Activated T-cell treated with anti-CD3 and anti-CD28 coated beads, Interleukin-2, amount 50 U/mL, for 24 hours (primary cell): ENCODE results near the gene MAP3K20.
A peak's percentile ranks its signal among the peaks of the same experiment; 100 is the strongest.

Experiments
- DNase-seq: peaks from one replicate; pipeline ENCODE4 v3.0.0-alpha.2; 2020
- H3K27ac Mint-ChIP-seq: 2 replicates; pipeline ENCODE4 v1.8.0; 2020; ENCODE audit warnings: mild to moderate bottlenecking, mixed read lengths
- H3K27me3 Mint-ChIP-seq: 2 replicates; pipeline ENCODE4 v1.8.0; 2020; ENCODE audit warnings: mixed read lengths
- H3K36me3 Mint-ChIP-seq: 2 replicates; pipeline ENCODE4 v1.8.0; 2020; ENCODE audit warnings: low read depth, mixed read lengths
- H3K4me1 Mint-ChIP-seq: 2 replicates; pipeline ENCODE4 v1.8.0; 2020; ENCODE audit warnings: low read depth, mixed read lengths
- H3K4me3 Mint-ChIP-seq: 2 replicates; pipeline ENCODE4 v1.8.0; 2020; ENCODE audit warnings: mild to moderate bottlenecking, moderate library complexity, mixed read lengths
- H3K9me3 Mint-ChIP-seq: 2 replicates; pipeline ENCODE4 v1.8.0; 2020; ENCODE audit warnings: mixed read lengths

Gene MAP3K20

DNA sequence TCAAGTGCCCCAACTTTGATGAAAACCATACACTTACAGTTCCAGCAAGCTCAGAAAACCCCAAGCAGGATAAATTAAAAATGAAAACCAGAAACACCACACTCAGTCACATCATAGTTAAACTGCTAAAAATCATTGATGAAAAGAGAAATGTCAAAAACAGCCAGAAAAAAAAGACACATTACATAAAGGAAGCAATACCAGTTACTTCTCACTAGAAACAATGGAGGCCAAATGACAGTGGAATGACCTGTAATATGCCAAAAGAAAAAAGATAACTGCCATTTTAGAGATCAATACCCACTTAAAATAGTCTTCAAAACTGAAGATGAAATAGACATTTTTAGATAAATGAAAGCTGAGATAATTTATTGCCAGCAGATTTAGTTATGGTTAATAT is 66.0 kb downstream of the MAP3K20 start:
- peaks cover 28% of the 10 kb centered on the region for H3K27me3 Mint-ChIP-seq
- no peak overlapping the region for H3K27ac Mint-ChIP-seq
- H3K4me3 Mint-ChIP-seq, result no peak overlapping the region
- peaks cover 22% of the 10 kb centered on the region for H3K4me1 Mint-ChIP-seq
- H3K9me3 Mint-ChIP-seq, result peaks cover 6% of the 10 kb centered on the region
- H3K36me3 Mint-ChIP-seq, result no peaks in the 10 kb centered on the region
- DNase-seq, result no peak

DNA sequence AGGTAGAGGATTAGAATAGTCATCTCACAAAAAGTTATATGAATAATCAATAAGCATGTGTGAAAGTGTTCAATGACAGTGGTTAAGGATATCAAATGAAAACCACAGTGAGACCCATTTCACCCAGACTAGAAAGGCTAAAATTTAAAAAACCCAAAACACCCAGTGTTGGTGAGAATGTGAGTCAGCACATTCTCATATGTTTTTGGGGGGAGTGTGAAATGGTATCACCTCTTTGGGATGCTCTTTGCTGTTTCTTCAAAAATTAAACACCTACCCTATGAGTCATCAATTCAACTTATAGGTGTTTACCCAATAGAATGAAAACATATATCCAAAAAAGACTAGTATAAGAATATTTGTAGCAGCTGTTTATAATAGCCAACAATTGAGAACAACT is 69.8 kb downstream of the MAP3K20 start:
- Mint-ChIP-seq H3K9me3 (peaks cover 8% of the 10 kb centered on the region), H3K4me1 (peaks cover 35% of the 10 kb centered on the region), H3K4me3 (no peak overlapping the region), H3K27ac (no peak overlapping the region), H3K27me3 (peaks cover 22% of the 10 kb centered on the region), H3K36me3 (no peaks in the 10 kb centered on the region)
- no peak for DNase-seq

- Mint-ChIP-seq H3K4me3 (no peak overlapping the region), H3K27ac (no peak overlapping the region), H3K4me1 (peaks cover 44% of the 10 kb centered on the region), H3K27me3 (peaks cover 18% of the 10 kb centered on the region), H3K36me3 (no peaks in the 10 kb centered on the region), H3K9me3 (peaks cover 5% of the 10 kb centered on the region)
- DNase-seq, result no peak
Observed at GRCh38 chr2:173146590-173146989, 70.9 kb downstream of the MAP3K20 start.

GRCh38 chr2:173148520-173148919 is 72.9 kb downstream of the MAP3K20 start:
- H3K4me3 Mint-ChIP-seq, result no peak overlapping the region
- peaks cover 3% of the 10 kb centered on the region for H3K9me3 Mint-ChIP-seq
- H3K4me1 Mint-ChIP-seq, result peaks cover 58% of the 10 kb centered on the region
- DNase-seq, result no peak
- peaks cover 12% of the 10 kb centered on the region for H3K27me3 Mint-ChIP-seq
- H3K27ac Mint-ChIP-seq, result no peak overlapping the region
- H3K36me3 Mint-ChIP-seq, result no peaks in the 10 kb centered on the region

- H3K4me3 Mint-ChIP-seq, result no peak overlapping the region
- peaks cover 58% of the 10 kb centered on the region for H3K4me1 Mint-ChIP-seq
- peak overlapping the region; percentile 44 for H3K27ac Mint-ChIP-seq
Observed at GRCh38 chr2:173149491-173149890, 73.8 kb downstream of the MAP3K20 start.

DNA sequence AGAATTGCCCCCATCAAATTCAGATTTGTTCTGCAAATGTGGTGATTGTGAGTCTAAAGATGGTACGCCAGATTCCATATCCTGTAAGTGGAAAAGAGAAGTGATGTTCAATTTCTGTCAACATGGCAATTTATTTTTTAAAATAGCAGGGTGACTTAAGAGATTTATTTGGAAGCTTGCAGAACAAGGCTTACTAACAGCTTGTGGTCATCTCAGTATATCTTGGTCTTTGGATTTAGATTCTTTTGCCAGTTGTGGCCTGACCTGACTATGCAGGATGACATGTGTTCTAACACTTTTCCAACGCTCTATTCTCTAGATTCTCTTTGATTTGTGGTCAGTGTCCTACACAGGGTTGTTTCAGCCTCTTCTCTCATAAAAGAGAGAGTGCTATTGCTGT is 74.4 kb downstream of the MAP3K20 start:
- no peak for DNase-seq
- H3K4me3 Mint-ChIP-seq, result no peak overlapping the region
- peak overlapping the region; percentile 44 for H3K27ac Mint-ChIP-seq
- peaks cover 56% of the 10 kb centered on the region for H3K4me1 Mint-ChIP-seq
- H3K36me3 Mint-ChIP-seq, result no peaks in the 10 kb centered on the region
- H3K27me3 Mint-ChIP-seq, result peaks cover 12% of the 10 kb centered on the region
- peaks cover 3% of the 10 kb centered on the region for H3K9me3 Mint-ChIP-seq

More at GRCh38 chr2:173149491-173149890, 73.8 kb downstream of the MAP3K20 start:
- Mint-ChIP-seq H3K27me3 (peaks cover 12% of the 10 kb centered on the region), H3K36me3 (no peaks in the 10 kb centered on the region), H3K9me3 (peaks cover 3% of the 10 kb centered on the region)
- DNase-seq, result peak; percentile 56

GRCh38 chr2:173150963-173151362 is 75.3 kb downstream of the MAP3K20 start:
- DNase-seq, result no peak
- Mint-ChIP-seq H3K9me3 (peaks cover 3% of the 10 kb centered on the region), H3K27ac (peak overlapping the region; percentile 30), H3K27me3 (peaks cover 17% of the 10 kb centered on the region), H3K36me3 (no peaks in the 10 kb centered on the region), H3K4me3 (no peak overlapping the region), H3K4me1 (peaks cover 52% of the 10 kb centered on the region)

- Mint-ChIP-seq H3K4me1 (peaks cover 47% of the 10 kb centered on the region), H3K36me3 (no peaks in the 10 kb centered on the region), H3K27ac (peak overlapping the region; percentile 30), H3K9me3 (peaks cover 5% of the 10 kb centered on the region), H3K27me3 (peaks cover 26% of the 10 kb centered on the region), H3K4me3 (no peak overlapping the region)
- DNase-seq, result no peak
Observed at GRCh38 chr2:173151671-173152401, 76.2 kb downstream of the MAP3K20 start.

DNA sequence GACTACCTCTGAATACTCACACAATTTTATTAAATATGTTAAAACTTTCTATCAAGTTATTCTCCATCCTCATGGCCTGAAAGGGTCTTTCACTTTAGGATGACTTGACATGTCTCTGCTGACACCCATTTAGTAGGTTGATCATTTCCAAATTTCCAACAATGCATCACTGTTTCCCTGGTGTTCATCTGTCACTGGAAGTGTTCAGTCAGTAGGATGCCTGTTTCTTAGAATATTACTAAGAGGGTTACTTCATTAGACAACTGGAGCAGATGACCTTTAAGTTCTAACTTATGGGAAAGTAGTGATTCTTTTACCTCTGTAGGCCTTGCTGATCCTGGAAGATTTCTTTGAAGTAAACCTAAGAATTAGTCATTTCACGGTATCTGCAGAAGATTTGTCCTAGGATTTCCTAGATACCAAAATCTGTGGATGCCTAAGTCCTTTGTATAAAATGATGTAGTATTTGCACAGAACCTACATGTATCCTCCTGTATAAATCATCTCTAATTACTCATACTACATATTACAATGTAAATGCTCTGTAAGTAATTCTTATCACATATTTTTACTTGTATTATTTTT is 77.7 kb downstream of the MAP3K20 start:
- Mint-ChIP-seq H3K4me1 (peaks cover 43% of the 10 kb centered on the region), H3K27ac (no peak overlapping the region), H3K27me3 (peaks cover 23% of the 10 kb centered on the region), H3K4me3 (no peak overlapping the region), H3K9me3 (peaks cover 4% of the 10 kb centered on the region), H3K36me3 (no peaks in the 10 kb centered on the region)
- DNase-seq, result no peak

DNA sequence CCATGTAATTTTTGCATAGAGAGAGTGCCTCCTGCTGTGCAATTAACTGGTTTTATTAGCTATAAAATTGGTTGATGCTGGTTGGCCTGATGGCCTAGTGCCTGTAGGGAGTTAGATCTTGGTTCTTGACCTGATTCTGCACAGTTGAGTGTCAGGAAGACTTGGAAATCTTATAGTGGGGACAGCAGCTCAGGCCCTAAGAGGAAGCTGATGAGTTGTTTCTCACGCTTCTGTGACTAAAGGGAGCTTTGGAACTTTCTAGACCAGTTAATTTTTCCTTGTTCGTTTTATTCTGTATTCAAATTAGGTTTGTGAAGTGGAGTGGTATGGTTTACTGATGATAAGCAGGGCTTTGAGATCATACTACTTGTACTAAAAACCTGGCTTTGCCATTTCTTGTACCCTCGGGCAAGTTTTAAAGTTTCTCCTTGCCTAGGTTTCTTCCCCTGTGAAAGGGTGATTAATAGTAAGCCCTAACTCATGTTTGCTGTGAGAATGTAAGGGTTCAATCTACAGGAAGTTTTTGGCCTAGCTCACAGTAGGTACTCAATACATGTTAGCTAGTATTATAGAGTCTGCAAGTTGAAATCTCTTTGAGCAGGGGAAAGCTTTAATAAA is 82.1 kb downstream of the MAP3K20 start:
- DNase-seq, result no peak
- H3K4me3 Mint-ChIP-seq, result no peak overlapping the region
- no peaks in the 10 kb centered on the region for H3K36me3 Mint-ChIP-seq
- H3K27me3 Mint-ChIP-seq, result peaks cover 22% of the 10 kb centered on the region
- H3K27ac Mint-ChIP-seq, result no peak overlapping the region
- peaks cover 4% of the 10 kb centered on the region for H3K9me3 Mint-ChIP-seq
- peaks cover 8% of the 10 kb centered on the region for H3K4me1 Mint-ChIP-seq

DNA sequence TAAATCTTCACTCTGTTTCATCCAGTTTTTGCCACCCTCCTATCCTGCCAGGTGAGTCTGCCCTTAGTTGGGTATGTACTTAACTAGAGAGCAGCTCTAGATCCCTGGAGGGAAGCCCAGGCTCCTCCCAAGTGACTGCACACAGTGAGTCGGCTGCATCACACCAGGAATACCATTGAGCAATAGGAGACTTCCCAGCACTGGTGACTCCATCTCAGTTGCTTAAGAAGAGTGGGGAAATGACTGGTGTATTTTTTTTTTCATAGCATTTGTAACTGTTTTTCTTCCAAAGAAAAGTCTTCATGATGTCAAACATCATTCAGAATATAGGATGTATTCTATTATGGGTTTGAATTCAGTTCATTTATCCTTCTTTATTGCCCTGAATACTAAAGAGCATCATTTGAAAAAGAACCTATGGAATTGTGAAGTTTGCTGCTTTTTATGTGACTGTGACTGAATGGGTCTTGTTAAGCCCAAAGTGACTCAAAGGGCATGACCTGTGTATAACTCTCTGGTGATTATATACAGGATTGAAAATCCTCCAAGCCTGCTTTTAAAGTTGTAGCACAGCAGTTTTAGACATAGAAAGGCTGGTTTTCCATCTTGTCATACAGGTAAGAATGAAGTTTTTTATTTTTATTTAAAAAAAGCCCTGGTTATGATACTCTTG is 84.3 kb downstream of the MAP3K20 start:
- no peak for DNase-seq
- no peak overlapping the region for H3K4me3 Mint-ChIP-seq
- no peaks in the 10 kb centered on the region for H3K36me3 Mint-ChIP-seq
- H3K27me3 Mint-ChIP-seq, result peaks cover 34% of the 10 kb centered on the region
- H3K4me1 Mint-ChIP-seq, result peaks cover 2% of the 10 kb centered on the region
- H3K9me3 Mint-ChIP-seq, result peaks cover 11% of the 10 kb centered on the region
- no peak overlapping the region for H3K27ac Mint-ChIP-seq

- H3K4me3 Mint-ChIP-seq, result no peak overlapping the region
- DNase-seq, result no peak
- no peaks in the 10 kb centered on the region for H3K4me1 Mint-ChIP-seq
- H3K9me3 Mint-ChIP-seq, result peaks cover 11% of the 10 kb centered on the region
- H3K27ac Mint-ChIP-seq, result no peak overlapping the region
- peaks cover 29% of the 10 kb centered on the region for H3K27me3 Mint-ChIP-seq
- no peaks in the 10 kb centered on the region for H3K36me3 Mint-ChIP-seq
Observed at GRCh38 chr2:173160618-173161017, 85.0 kb downstream of the MAP3K20 start.

DNA sequence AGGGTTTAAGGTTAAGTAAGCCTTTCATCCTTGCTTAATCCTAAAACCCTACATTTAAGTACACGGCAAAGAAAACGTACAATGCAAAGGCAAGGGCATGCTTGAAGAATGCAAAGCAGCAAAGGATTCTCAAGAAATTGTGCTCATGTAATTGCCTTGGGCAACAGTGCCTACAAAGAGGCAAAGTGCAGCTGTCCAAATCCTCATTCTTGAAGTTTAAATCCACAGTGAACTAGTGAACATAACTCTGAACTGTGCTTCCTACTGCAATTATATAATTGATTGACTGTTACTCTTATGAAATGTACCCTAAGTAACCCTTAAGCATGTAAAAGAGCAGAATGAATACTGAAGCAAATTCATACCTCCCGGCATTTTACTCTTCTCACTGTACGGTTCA is 85.4 kb downstream of the MAP3K20 start:
- peaks cover 25% of the 10 kb centered on the region for H3K27me3 Mint-ChIP-seq
- H3K27ac Mint-ChIP-seq, result no peak overlapping the region
- H3K4me1 Mint-ChIP-seq, result no peaks in the 10 kb centered on the region

GRCh38 chr2:173161507-173161906 is 85.9 kb downstream of the MAP3K20 start:
- no peak for DNase-seq
- Mint-ChIP-seq H3K9me3 (peaks cover 11% of the 10 kb centered on the region), H3K4me1 (no peaks in the 10 kb centered on the region), H3K4me3 (no peak overlapping the region), H3K36me3 (no peaks in the 10 kb centered on the region), H3K27ac (no peak overlapping the region), H3K27me3 (peaks cover 20% of the 10 kb centered on the region)

More for the DNA sequence above, 85.4 kb downstream of the MAP3K20 start:
- Mint-ChIP-seq H3K9me3 (peaks cover 11% of the 10 kb centered on the region), H3K4me3 (no peak overlapping the region), H3K36me3 (no peaks in the 10 kb centered on the region)
- DNase-seq, result no peak
